HG03045 (cell line): Measurements from ENCODE around the gene AKT2.

Source experiments
- ATAC-seq: cut with Tn5 transposase; IDR thresholded peaks from one replicate; pipeline ENCODE4 v1.9.1; 2021; ENCODE audit warnings: mild to moderate bottlenecking, moderate library complexity; ENCODE audit not compliant: unreplicated experiment

AKT2 gene

GRCh38 chr19:40237791-40238190 lies 47.4 kb downstream of the AKT2 start:
- no peak for ATAC-seq

- no peak for ATAC-seq
Observed at GRCh38 chr19:40236366-40236765, 48.8 kb downstream of the AKT2 start.

GRCh38 chr19:40236026-40236355 lies 49.2 kb downstream of the AKT2 start:
- ATAC-seq, result no peak

GRCh38 chr19:40235238-40236025 lies 49.7 kb downstream of the AKT2 start:
- ATAC-seq, result no peak

GRCh38 chr19:40234429-40235237 lies 50.5 kb downstream of the AKT2 start:
- no peak for ATAC-seq

GRCh38 chr19:40233811-40234389 lies 51.2 kb downstream of the AKT2 start:
- ATAC-seq, result no peak

- ATAC-seq, result no peak
Observed at GRCh38 chr19:40232949-40233810, 52.0 kb downstream of the AKT2 start.

GRCh38 chr19:40232479-40232878 lies 52.7 kb downstream of the AKT2 start:
- ATAC-seq, result no peak

GRCh38 chr19:40231544-40232424 lies 53.4 kb downstream of the AKT2 start:
- no peak for ATAC-seq

GRCh38 chr19:40231057-40231456 lies 54.1 kb downstream of the AKT2 start:
- ATAC-seq, result no peak

GRCh38 chr19:40229926-40230417 lies 55.2 kb downstream of the AKT2 start:
- ATAC-seq, result no peak

GRCh38 chr19:40229484-40229883 lies 55.7 kb downstream of the AKT2 start:
- ATAC-seq, result no peak

GRCh38 chr19:40228863-40229262 lies 56.3 kb downstream of the AKT2 start:
- no peak for ATAC-seq

- ATAC-seq, result no peak
Observed at GRCh38 chr19:40228346-40228745, 56.8 kb downstream of the AKT2 start.

GRCh38 chr19:40225440-40226305 lies 59.5 kb downstream of the AKT2 start:
- no peak for ATAC-seq

GRCh38 chr19:40224342-40225150 lies 60.6 kb downstream of the AKT2 start:
- ATAC-seq, result no peak

- no peak for ATAC-seq
Observed at GRCh38 chr19:40223135-40223822, 61.9 kb downstream of the AKT2 start.
